Right atrium auricular region (tissue), 2 donors: ENCODE measurements around the gene HOXC5. TPM values are rescaled to one million over a fixed set of nuclear protein-coding genes. Genes with fewer than 3 reads are reported as not detected.

ENCODE experiments used
- DNase-seq: peaks from one replicate; pipeline ENCODE4 v3.0.0-alpha.2; 2019; ENCODE audit warnings: low spot score
- H3K27ac ChIP-seq, 2 donors: fragments of 200-600 bp; sonication (generic); 1 replicate in 1 of 2; 2 replicates in 1 of 2; pipeline ENCODE4 v1.5.1; 2016 to 2019
- H3K27me3 ChIP-seq, 2 donors: fragments of 200-600 bp; sonication (generic); one replicate each; pipeline versions ENCODE4 v1.5.1 to v1.6.0; 2017 to 2019
- H3K36me3 ChIP-seq: fragments of 200-600 bp; sonication (generic); one replicate; pipeline ENCODE4 v1.5.1; 2016
- H3K4me1 ChIP-seq, 2 donors: fragments of 200-600 bp; sonication (generic); one replicate each; pipeline versions ENCODE4 v1.5.1 to v1.6.0; 2017 to 2019
- H3K4me3 ChIP-seq, 2 donors: fragments of 200-600 bp; sonication (generic); 1 replicate in 1 of 2; 2 replicates in 1 of 2; pipeline ENCODE4 v1.5.1; 2017 to 2019; ENCODE audit warnings: mild to moderate bottlenecking in 1 of 2, moderate library complexity in 1 of 2
- H3K9me3 ChIP-seq, 2 donors: fragments of 200-600 bp; sonication (generic); one replicate each; pipeline ENCODE4 v1.5.1; 2019
- CTCF ChIP-seq, 2 donors: fragments of 200-600 bp; sonication (generic); IDR thresholded peaks; one replicate each; pipeline ENCODE4 v1.5.1; 2019; ENCODE audit warnings: antibody characterized with exemption in 2 of 2
- total RNA-seq, 2 donors: library from RNA; depleted of rRNA; stranded (reverse); fragments of >200 nt; gene quantifications; one replicate each; pipeline ENCODE4 v1.1.0, GENCODE V29; 2016

Gene HOXC5
- total RNA-seq, 2 donors from 2014 or later: 0.33 TPM; not detected in 1

GRCh38 chr12:54020591-54021405, 12.1 kb upstream of the HOXC5 start:
- TF ChIP-seq CTCF (IDR thresholded peaks at IDR 0.05): no peak
- no peaks in the 10 kb centered on the region for H3K36me3 ChIP-seq
- H3K27me3 ChIP-seq: peaks cover 7 to 28% of the 10 kb centered on the region in 2 donors
- DNase-seq: no peak
- H3K9me3 ChIP-seq: no peaks in the 10 kb centered on the region
- H3K27ac ChIP-seq: peak overlapping the region; percentile 35 to 55
- H3K4me1 ChIP-seq: peaks cover 0 to 39% of the 10 kb centered on the region in 2 donors
- H3K4me3 ChIP-seq: no peak overlapping the region

GRCh38 chr12:54021432-54022013, 11.3 kb upstream of the HOXC5 start:
- Histone ChIP-seq H3K4me1 (peaks cover 0 to 36% of the 10 kb centered on the region in 2 donors), H3K27me3 (peaks cover 9 to 29% of the 10 kb centered on the region in 2 donors), H3K36me3 (no peaks in the 10 kb centered on the region), H3K27ac (no peak overlapping the region), H3K4me3 (no peak overlapping the region), H3K9me3 (no peaks in the 10 kb centered on the region)
- DNase-seq: no peak
- TF ChIP-seq CTCF (IDR thresholded peaks at IDR 0.05): no peak

GRCh38 chr12:54022960-54023884, 9.6 kb upstream of the HOXC5 start:
- no peak for TF ChIP-seq CTCF (IDR thresholded peaks at IDR 0.05)
- Histone ChIP-seq H3K27me3 (peaks cover 16 to 29% of the 10 kb centered on the region in 2 donors), H3K4me1 (peaks cover 0 to 19% of the 10 kb centered on the region in 2 donors), H3K27ac (no peak overlapping the region), H3K36me3 (no peaks in the 10 kb centered on the region), H3K4me3 (no peak overlapping the region), H3K9me3 (no peaks in the 10 kb centered on the region)
- DNase-seq: no peak

GRCh38 chr12:54024127-54024526, 8.7 kb upstream of the HOXC5 start:
- Histone ChIP-seq H3K27ac (no peak overlapping the region), H3K4me3 (no peak overlapping the region), H3K9me3 (no peaks in the 10 kb centered on the region), H3K4me1 (peaks cover 0 to 12% of the 10 kb centered on the region in 2 donors), H3K36me3 (no peaks in the 10 kb centered on the region), H3K27me3 (peaks cover 24 to 38% of the 10 kb centered on the region in 2 donors)
- TF ChIP-seq CTCF (IDR thresholded peaks at IDR 0.05): no peak
- DNase-seq: no peak

- no peak for TF ChIP-seq CTCF (IDR thresholded peaks at IDR 0.05)
- Histone ChIP-seq H3K27ac (no peak overlapping the region), H3K36me3 (no peaks in the 10 kb centered on the region), H3K4me1 (peaks cover 0 to 12% of the 10 kb centered on the region in 2 donors), H3K27me3 (peaks cover 25 to 45% of the 10 kb centered on the region in 2 donors), H3K9me3 (no peaks in the 10 kb centered on the region), H3K4me3 (no peak overlapping the region)
- DNase-seq: no peak
These were observed 8.1 kb upstream of the HOXC5 start for GRCh38 chr12:54024581-54025305.
